Activated T-cell treated with anti-CD3 and anti-CD28 coated beads, Interleukin-2, amount 50 U/mL, for 24 hours (primary cell): ENCODE results near the gene ST6GALNAC3.
"Not testable (repeated sequence)": the region's sequence is repeated elsewhere in the genome, so short reads cannot be mapped to it uniquely, and the experiment has no call there.

Source experiments
- DNase-seq: peaks from one replicate; pipeline ENCODE4 v3.0.0-alpha.2; 2020
- H3K27ac Mint-ChIP-seq: 2 replicates; pipeline ENCODE4 v1.8.0; 2020; ENCODE audit warnings: mild to moderate bottlenecking, mixed read lengths
- H3K27me3 Mint-ChIP-seq: 2 replicates; pipeline ENCODE4 v1.8.0; 2020; ENCODE audit warnings: mixed read lengths
- H3K36me3 Mint-ChIP-seq: 2 replicates; pipeline ENCODE4 v1.8.0; 2020; ENCODE audit warnings: low read depth, mixed read lengths
- H3K4me1 Mint-ChIP-seq: 2 replicates; pipeline ENCODE4 v1.8.0; 2020; ENCODE audit warnings: low read depth, mixed read lengths
- H3K4me3 Mint-ChIP-seq: 2 replicates; pipeline ENCODE4 v1.8.0; 2020; ENCODE audit warnings: mild to moderate bottlenecking, moderate library complexity, mixed read lengths
- H3K9me3 Mint-ChIP-seq: 2 replicates; pipeline ENCODE4 v1.8.0; 2020; ENCODE audit warnings: mixed read lengths

Gene ST6GALNAC3

DNA sequence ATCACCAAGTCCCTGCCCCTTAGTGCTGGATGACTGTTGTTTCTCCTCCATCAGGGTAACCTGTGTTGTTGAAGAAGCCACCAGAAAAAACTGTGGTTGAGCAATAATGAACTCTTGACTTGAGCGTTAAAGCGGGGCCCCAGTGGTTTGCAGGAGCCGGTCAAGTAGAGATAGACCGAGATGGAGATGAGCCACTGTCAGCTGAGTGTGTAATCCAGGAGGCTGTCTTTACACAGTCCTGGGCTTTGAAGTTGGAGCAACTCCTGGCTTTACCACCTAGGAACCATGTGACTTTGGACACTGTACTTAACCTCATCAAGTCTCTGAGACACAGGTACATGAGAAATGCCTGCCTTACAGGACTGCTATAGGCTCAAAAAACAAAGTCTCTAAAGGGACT lies 158.1 kb downstream of the ST6GALNAC3 start:
- Mint-ChIP-seq H3K27me3 (no peaks in the 10 kb centered on the region), H3K4me3 (no peak overlapping the region), H3K36me3 (no peaks in the 10 kb centered on the region), H3K9me3 (no peaks in the 10 kb centered on the region), H3K4me1 (peaks cover 18% of the 10 kb centered on the region), H3K27ac (no peak overlapping the region)
- DNase-seq, result no peak

GRCh38 chr1:76234061-76234460 lies 159.5 kb downstream of the ST6GALNAC3 start:
- peaks cover 6% of the 10 kb centered on the region for H3K4me1 Mint-ChIP-seq
- H3K27me3 Mint-ChIP-seq, result no peaks in the 10 kb centered on the region
- H3K36me3 Mint-ChIP-seq, result no peaks in the 10 kb centered on the region
- no peak overlapping the region for H3K27ac Mint-ChIP-seq
- no peaks in the 10 kb centered on the region for H3K9me3 Mint-ChIP-seq
- H3K4me3 Mint-ChIP-seq, result no peak overlapping the region
- no peak for DNase-seq

DNA sequence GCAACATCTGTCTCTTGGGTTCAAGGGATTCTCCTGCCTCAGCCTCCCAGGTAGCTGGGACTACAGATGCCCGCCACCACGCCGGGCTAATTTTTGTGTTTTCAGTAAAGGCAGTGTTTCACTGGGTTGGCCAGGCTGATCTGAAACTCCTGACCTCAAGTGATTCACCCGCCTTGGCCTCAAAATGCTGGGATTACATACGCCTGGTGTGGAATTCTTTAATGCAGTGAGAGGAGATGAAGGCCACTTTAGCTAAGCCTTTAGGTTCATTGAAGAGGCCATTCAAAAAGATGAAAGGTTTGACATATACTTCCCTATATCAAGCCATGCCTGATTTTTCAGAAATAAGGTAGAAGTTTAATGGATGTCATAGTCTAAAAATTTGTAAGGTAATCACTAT lies 162.7 kb downstream of the ST6GALNAC3 start:
- no peaks in the 10 kb centered on the region for H3K27me3 Mint-ChIP-seq
- no peak overlapping the region for H3K27ac Mint-ChIP-seq
- no peak for DNase-seq
- H3K36me3 Mint-ChIP-seq, result no peaks in the 10 kb centered on the region
- no peaks in the 10 kb centered on the region for H3K9me3 Mint-ChIP-seq
- no peak overlapping the region for H3K4me3 Mint-ChIP-seq
- H3K4me1 Mint-ChIP-seq, result peaks cover 3% of the 10 kb centered on the region

DNA sequence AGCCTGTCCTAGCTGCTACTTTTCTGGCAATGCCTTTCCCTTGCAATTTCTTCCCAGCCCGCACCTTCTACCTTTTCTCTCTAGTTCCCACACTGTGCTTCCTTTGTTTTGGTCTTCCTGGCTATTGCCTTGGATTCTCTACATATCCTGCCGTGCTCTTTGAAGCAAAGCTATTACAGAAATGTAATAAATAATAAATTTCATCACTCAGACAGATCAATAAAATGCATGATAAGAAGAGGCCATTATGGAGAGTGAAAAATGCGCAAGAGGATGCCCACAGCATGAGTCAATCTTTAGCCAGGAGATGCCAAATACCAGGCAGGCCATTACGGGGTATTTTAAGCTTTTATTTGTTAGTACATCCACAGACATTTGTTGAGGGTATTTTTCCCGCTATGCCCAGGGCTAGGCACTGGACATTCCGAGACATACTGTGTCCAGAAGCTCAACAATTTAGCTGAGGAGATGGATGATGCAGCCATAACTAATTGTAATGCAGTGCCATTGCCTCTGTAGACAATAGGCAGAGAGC lies 163.6 kb downstream of the ST6GALNAC3 start:
- peaks cover 3% of the 10 kb centered on the region for H3K4me1 Mint-ChIP-seq
- no peak overlapping the region for H3K4me3 Mint-ChIP-seq
- no peak for DNase-seq
- peaks cover 3% of the 10 kb centered on the region for H3K9me3 Mint-ChIP-seq
- no peaks in the 10 kb centered on the region for H3K27me3 Mint-ChIP-seq
- no peak overlapping the region for H3K27ac Mint-ChIP-seq
- H3K36me3 Mint-ChIP-seq, result no peaks in the 10 kb centered on the region

GRCh38 chr1:76239470-76239918 lies 164.9 kb downstream of the ST6GALNAC3 start:
- H3K4me1 Mint-ChIP-seq, result peaks cover 3% of the 10 kb centered on the region
- no peak overlapping the region for H3K4me3 Mint-ChIP-seq
- peaks cover 17% of the 10 kb centered on the region for H3K9me3 Mint-ChIP-seq
- H3K27me3 Mint-ChIP-seq, result no peaks in the 10 kb centered on the region
- DNase-seq, result no peak
- H3K36me3 Mint-ChIP-seq, result no peaks in the 10 kb centered on the region
- H3K27ac Mint-ChIP-seq, result no peak overlapping the region

DNA sequence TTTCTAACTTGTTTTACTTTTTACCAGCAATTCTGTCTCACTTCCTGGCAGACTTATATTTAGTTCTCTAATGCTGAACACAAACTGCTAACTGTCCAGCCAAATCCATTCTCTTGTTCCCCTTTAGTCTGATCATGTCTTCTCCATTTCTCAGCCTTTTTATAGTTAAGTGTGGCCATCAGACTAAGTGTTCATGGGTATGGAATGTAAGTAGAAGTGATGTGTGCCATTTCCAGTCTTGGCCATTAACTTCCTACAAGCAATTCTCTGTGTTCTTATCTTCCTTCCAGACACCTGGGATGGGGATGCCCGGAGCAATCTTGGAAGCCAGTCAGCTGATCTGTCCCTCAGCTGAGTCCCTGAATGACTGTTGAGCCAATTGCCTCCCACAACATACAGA lies 165.8 kb downstream of the ST6GALNAC3 start:
- Mint-ChIP-seq H3K4me3 (no peak overlapping the region), H3K36me3 (no peaks in the 10 kb centered on the region), H3K27me3 (no peaks in the 10 kb centered on the region), H3K9me3 (peaks cover 22% of the 10 kb centered on the region), H3K4me1 (peaks cover 5% of the 10 kb centered on the region), H3K27ac (no peak overlapping the region)
- DNase-seq, result no peak

GRCh38 chr1:76242587-76242986 lies 168.0 kb downstream of the ST6GALNAC3 start:
- not testable (repeated sequence) for H3K27me3 Mint-ChIP-seq, H3K4me3 Mint-ChIP-seq, H3K36me3 Mint-ChIP-seq, H3K27ac Mint-ChIP-seq, DNase-seq
- peaks cover 13% of the 10 kb centered on the region for H3K4me1 Mint-ChIP-seq
- H3K9me3 Mint-ChIP-seq, result peaks cover 22% of the 10 kb centered on the region

DNA sequence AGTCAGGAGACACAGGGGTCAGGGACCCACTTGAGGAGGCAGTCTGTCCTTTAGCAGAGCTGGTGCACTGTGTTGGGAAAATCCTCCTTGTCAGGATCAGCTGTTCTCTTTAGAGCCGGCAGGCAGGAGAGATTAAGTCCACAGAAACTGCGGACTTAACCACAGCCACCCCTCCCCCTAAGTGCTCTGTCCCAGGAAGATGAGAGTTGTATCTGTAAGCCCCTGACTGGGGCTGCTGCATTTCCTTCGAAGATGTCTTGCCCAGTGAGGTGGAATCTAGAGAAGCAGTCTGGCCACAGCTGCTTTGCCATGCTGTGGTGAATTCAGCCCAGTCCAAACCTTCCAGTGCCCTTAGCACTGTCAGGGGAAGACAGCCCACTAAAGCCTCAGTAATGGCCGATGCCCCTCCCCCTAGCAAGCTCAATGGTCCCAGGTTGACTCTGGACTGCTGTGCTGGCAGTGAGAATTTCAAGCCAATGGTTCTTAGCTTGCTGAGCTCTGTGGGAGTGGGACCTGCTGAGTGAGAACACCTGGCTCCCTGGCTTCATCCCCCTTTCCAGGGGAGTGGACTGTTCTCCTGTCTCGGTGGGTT lies 172.8 kb downstream of the ST6GALNAC3 start:
- peaks cover 19% of the 10 kb centered on the region for H3K4me1 Mint-ChIP-seq
- no peak overlapping the region for H3K27ac Mint-ChIP-seq
- peaks cover 22% of the 10 kb centered on the region for H3K9me3 Mint-ChIP-seq
- no peak for DNase-seq
- H3K27me3 Mint-ChIP-seq, result no peaks in the 10 kb centered on the region
- no peaks in the 10 kb centered on the region for H3K36me3 Mint-ChIP-seq
- H3K4me3 Mint-ChIP-seq, result no peak overlapping the region

DNA sequence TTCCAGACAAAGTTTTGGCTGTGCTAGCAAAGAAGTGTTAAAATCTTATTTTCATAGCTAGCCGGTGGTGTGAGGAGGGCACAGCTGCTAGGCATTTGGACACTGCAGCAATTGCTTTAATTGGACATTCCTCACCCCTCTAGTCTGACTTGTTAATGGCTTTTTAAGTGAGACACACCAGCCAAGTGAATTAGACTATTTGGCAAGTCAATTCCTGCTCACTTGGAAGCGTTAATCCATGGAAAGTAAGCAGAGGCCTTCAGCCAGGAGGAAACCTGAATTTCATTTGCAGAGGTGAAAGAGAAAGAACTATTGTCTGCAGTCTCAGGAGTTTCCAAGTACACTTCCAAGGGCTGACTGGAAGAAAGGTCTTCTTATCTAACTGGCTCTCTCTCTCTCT lies 175.7 kb downstream of the ST6GALNAC3 start:
- H3K36me3 Mint-ChIP-seq, result no peaks in the 10 kb centered on the region
- no peak for DNase-seq
- no peaks in the 10 kb centered on the region for H3K27me3 Mint-ChIP-seq
- H3K4me1 Mint-ChIP-seq, result peaks cover 40% of the 10 kb centered on the region
- no peak overlapping the region for H3K27ac Mint-ChIP-seq
- H3K4me3 Mint-ChIP-seq, result no peak overlapping the region
- H3K9me3 Mint-ChIP-seq, result peaks cover 3% of the 10 kb centered on the region

- Mint-ChIP-seq H3K4me1 (peaks cover 52% of the 10 kb centered on the region), H3K27me3 (no peaks in the 10 kb centered on the region), H3K9me3 (peaks cover 3% of the 10 kb centered on the region), H3K4me3 (no peak overlapping the region), H3K27ac (no peak overlapping the region), H3K36me3 (no peaks in the 10 kb centered on the region)
- DNase-seq, result no peak
Measured at GRCh38 chr1:76252431-76252830, 177.9 kb downstream of the ST6GALNAC3 start.

GRCh38 chr1:76254104-76255030 lies 179.8 kb downstream of the ST6GALNAC3 start:
- no peak overlapping the region for H3K4me3 Mint-ChIP-seq
- DNase-seq, result no peak
- peak overlapping the region; percentile 79 for H3K27ac Mint-ChIP-seq
- H3K9me3 Mint-ChIP-seq, result peaks cover 3% of the 10 kb centered on the region
- H3K4me1 Mint-ChIP-seq, result peaks cover 62% of the 10 kb centered on the region
- no peaks in the 10 kb centered on the region for H3K27me3 Mint-ChIP-seq
- H3K36me3 Mint-ChIP-seq, result no peaks in the 10 kb centered on the region

- H3K4me3 Mint-ChIP-seq, result peak overlapping the region; percentile 33
- no peak for DNase-seq
- no peaks in the 10 kb centered on the region for H3K36me3 Mint-ChIP-seq
- no peaks in the 10 kb centered on the region for H3K27me3 Mint-ChIP-seq
- H3K27ac Mint-ChIP-seq, result peak overlapping the region; percentile 73
- peaks cover 3% of the 10 kb centered on the region for H3K9me3 Mint-ChIP-seq
- H3K4me1 Mint-ChIP-seq, result peaks cover 78% of the 10 kb centered on the region
Measured at GRCh38 chr1:76256289-76257223, 182.0 kb downstream of the ST6GALNAC3 start.

- H3K27me3 Mint-ChIP-seq, result no peaks in the 10 kb centered on the region
- H3K4me1 Mint-ChIP-seq, result peaks cover 86% of the 10 kb centered on the region
- peaks cover 3% of the 10 kb centered on the region for H3K9me3 Mint-ChIP-seq
- peak overlapping the region; percentile 85 for H3K27ac Mint-ChIP-seq
- no peak for DNase-seq
- H3K4me3 Mint-ChIP-seq, result no peak overlapping the region
- no peaks in the 10 kb centered on the region for H3K36me3 Mint-ChIP-seq
Measured at GRCh38 chr1:76257823-76258222, 183.3 kb downstream of the ST6GALNAC3 start.

DNA sequence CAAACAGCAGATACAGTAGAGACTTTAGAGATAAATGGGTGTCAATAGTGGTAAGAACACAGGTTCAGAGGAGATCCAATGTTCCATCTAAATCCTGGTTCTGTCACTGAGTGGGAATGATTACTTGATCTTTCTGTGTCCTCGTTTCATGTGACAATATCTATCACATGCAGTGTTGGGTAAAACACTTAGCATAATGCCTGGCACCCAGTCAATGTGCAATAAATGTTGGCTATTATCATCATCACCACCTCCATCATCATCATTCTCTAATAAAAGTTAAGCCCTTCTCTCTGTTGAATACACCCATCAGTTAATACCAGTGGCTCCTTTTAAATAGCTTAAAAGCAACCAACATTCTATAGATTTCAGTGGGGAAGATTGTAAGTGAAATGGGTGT lies 184.7 kb downstream of the ST6GALNAC3 start:
- H3K27me3 Mint-ChIP-seq, result no peaks in the 10 kb centered on the region
- no peak for DNase-seq
- H3K4me1 Mint-ChIP-seq, result peaks cover 75% of the 10 kb centered on the region
- no peak overlapping the region for H3K27ac Mint-ChIP-seq
- H3K36me3 Mint-ChIP-seq, result no peaks in the 10 kb centered on the region
- no peak overlapping the region for H3K4me3 Mint-ChIP-seq
- H3K9me3 Mint-ChIP-seq, result peaks cover under 1% of the 10 kb centered on the region
